Activated T-cell treated with anti-CD3 and anti-CD28 coated beads, Interleukin-2, amount 50 U/mL, for 1 hour (primary cell): Measurements from ENCODE around the gene CDK18.

ENCODE experiments used
- DNase-seq: peaks from one replicate; pipeline ENCODE4 v3.0.0-alpha.2; 2020

The CDK18 gene

DNA sequence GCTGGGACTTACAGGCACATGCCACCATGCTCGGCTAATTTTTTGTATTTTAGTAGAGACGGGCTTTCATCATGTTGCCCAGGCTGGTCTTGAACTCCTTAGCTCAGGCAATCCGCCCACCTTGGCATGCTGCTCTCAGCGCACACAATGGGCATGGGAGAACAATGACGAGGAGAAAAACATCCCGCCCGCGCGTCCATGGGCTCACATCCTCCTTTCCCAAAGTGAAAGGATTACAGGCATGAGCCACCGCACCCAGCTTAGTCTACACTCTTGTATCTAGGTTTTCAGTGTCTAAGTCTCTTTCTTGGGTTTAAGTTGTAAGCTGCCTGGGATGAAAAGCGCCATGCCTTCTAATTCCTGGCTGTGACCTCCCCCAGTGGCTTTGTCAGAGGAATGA, 37.9 kb downstream of the CDK18 start:
- no peak for DNase-seq

DNA sequence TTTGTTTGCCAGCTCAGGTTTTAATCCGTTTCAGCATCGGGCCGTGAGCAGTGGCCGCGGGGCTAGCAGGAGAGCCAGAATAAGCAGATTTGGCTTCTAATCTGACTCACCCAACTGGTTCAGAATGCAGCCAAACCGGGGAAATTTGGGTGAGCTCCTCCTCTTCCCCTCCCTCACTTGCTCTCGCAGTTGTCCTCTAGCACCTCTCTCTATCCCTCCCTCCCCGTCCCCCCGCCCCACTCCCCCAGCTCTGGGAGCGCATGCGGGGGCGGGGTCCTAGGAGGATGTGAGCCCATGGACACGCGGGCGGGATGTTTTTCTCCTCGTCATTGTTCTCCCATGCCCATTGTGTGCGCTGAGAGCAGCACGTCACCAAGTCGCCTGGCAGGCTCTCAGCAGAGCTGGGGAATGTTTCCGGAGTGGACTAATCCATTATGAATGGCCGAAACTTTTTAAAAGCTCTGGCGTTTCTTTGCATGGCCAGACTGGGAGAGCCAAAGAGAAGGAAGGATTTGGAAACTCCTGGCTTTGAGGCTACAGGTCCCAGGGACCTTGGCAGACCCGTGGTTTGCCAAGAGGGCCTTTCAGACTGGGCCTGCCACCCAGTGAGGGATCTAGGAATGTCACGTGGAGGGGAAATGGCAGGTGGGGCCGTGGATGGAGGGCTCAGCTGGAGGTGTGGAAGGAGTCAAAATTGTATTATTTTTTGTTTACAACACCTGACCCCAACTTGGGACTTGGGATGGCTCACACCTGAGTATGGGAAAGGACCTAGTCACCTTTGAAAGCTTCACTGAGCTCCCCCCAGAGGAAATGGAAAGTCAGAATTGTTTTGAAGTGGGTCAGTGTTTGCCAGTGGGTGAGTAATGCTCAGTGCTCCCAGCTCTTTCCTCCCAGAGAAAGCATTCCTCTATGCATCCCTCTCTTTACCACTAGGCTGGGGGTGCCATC, 39.2 kb downstream of the CDK18 start:
- no peak for DNase-seq

DNA sequence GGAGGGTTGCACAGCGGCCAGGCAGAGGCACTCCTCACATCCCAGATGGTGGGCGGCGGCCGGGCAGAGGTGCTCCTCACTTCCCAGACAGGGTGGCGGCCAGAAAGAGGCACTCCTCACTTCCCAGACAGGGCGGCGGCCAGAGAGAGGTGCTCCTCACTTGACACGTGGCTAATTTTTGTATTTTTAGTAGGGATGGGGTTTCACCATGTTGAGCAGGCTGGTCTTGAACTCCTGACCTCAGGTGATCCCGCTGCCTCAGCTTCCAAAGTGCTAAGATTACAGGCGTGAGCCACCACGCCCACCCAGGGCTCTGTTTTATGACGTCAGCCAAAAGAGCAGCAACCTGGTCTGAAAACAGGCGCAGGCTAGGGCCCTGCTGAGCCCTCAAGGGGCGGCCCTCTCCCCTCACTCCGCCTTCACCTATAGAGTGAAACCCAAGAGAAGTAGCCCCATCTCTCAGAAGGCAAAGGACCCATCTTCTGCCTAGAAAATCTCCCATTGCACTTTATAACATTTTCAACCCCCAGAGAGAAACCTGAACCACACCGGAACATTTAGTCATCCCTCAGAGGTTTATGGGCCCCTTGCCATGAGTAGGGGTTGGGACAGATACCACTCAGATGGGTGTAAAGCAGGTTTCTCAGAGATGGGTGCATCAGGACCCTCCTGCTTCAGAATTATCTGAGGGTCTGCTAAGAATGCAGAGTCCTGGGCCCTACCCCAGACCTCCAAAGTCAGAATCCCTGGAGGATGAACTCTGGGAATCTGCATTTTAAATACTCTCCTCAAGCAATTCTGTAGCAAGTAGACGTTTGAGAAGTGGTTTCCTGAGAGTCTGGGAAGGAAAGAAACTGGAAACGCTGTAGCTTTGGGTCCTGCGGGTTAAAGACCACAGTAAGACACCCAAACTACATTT, 40.8 kb downstream of the CDK18 start:
- DNase-seq = no peak

DNA sequence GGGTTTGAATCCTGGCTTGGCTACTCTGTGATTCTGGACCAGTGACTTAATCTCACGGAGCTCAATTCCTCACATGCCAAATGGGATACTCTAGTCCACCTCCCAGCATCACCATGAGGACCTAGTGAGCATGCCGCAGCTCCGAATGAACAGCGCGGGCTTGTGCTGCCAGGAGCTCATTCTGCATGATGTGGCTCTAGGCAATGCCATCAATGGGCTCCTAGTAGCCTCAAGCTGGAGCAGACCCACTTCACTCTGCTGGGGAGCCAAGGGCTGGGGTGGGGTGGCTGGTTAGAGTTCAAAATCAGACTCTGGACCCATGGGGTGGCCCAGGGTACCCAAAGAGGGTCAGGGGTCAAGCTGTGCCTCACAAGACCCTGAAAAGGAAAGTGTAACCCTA, 41.5 kb downstream of the CDK18 start:
- no peak for DNase-seq

DNA sequence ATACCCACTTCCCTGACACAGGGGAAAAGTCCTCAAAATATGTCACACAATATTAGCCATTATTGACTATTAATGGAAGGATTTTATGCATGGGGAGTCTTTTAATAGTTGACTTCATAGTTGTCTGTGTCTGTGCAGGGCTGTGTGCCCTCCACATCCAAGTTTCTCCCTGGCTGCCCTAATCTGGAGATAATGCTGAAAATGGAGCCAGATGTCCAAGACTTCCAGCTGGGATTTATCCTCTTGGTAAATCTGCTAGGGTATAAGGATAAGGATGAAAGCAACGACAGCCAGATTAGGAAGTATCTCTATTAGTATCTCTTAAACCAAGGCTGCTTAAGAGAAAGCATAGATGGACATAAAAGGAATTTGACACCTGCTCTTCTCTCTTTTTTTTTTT, 42.1 kb downstream of the CDK18 start:
- DNase-seq = no peak

DNA sequence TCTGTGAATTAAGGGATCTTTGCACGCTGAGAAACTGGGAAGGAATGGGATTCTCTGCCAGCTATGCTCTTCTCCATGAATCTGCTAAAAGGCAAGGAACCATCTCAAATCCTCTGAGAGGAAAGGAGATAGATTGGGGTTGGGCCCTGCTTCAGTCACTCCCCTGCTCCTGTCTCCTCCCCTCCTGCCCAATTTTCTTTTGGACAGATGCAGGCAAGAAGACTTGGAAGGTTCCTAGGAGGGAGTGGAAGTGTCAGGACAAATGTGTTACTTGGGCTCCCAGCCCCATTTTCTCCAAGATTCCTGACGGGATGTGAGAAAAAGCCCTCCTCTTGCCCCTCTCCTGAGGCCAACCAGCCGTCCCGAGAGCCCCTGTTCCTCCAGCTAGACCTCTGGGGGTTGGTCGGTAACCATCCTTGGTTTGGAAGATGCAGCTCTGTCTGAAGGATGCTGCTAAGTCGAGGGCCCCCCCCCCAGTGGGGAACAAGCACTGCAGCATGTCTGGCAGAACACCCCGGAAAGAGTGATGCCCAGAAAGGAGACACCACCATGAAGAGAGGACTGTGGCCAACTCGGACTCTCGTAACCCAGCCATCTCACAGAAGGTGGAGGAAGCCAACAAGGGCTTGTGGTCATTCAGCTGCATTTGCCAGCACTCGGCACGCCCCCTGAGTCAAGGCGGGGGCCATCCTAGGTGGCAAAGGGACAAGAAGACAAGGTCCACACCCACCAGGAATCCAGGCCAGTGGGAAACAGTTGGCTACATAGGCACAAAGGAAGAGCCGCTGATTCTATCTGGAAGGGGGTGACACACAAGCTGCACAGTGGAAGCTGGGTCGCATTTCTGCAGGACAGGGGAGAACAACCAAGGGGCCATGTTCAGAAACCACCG, 43.7 kb downstream of the CDK18 start:
- DNase-seq = no peak

DNA sequence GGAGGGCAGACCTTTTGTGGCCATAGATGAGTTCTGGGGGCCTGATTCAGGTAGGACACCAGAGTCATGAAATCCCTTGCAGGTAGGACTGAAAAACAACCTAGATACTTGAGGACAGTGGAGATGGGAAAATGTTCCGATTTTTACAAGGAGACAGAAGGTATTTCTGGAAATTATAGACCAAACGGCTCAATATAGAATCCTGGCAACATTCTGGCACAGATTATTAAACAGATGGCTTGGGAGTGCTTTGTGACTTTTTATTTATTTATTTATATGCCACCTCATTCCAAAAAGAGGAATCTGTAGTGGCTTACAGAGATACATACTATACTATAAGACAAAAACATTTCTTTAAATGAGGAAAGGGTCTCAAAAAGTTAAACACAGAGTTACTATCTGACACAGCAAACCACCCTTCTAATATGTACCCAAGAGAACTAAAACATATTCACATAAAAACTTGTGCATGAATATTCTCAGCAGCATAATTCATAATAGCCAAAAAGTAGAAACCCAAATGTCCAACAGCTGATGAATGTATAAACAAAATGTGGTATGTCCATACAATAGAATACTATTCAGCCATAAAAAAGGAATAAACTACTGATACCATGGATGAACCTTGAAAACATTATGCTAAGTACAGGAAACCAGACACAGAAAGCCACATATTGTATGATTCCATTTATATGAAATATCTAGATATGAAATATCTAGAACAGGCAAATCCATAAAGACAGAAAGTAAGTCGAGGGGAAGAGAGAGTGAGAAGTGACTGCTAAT, 49.8 kb downstream of the CDK18 start:
- DNase-seq = no peak

DNA sequence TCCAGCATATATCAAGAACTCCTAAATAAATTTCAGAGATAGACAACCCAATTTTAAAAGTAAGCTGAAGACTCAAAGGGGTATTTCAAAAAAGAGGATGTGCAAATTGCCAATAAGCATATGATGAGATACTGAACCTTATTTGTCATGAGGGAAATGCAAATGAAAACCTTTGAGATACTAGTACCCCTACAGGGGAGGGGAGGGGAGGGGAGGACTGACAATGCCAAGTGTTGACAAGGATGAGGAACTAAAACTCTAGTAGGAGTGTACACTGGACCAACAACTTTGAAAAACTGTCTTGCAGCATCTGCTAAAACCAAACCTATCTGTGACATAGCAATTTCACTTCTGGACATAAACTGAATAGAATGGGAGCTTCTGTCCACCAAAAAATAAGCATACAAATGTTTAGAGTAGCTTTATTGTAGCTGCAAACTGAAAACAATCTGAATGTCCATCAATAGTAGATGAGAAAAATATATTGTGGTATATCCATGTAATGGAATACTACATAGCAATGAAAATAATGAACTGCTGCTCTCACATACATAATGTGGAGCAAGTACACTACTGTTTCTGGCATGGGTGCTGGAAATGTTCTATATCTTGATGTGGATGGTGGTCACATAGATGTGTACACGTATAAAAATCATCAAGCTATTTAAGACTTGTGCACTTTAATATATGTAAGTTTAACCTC, 57.2 kb downstream of the CDK18 start:
- no peak for DNase-seq

DNA sequence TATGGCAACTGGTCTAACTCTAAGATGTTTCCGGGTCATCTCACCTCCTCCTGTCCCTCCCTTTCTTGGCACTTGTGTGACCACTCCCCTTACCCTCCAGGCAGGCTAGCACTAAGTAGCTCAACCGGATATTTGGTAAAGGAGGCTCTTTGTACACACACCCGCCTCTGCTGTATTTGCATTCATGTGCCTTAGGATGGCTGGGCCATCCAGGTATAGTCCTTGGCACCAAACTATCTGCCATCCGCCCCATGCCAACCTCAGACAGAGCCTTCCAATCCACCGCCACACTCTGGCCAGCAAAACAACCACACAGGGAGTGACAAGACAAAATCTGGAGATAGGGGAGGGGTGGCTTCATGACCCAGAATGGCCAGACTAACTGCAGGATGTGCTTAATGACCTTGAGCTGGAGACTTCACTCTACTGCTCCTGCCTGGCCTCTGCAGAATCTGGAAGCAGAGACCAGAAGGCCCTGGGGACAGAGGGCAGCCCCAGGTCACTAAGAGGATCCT, 59.5 kb downstream of the CDK18 start:
- DNase-seq = no peak

DNA sequence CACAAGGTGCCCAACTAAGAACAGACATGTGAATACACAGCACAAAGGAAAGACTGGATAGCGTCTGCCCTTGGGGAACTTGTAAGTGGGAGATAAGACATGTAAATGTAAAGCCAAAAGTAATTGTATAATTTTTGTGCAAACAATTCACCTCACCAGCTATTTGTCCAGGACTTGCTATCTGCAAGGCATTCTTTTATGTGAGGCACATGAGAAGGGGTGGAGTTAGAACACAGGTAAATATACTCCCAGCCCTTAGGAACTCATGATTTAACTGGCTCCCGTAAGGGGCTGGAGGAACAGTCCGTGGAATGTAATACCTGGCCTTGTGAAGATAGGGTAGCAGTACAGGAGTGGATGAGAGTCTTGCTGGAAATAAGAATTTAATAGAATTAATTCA, 61.3 kb downstream of the CDK18 start:
- no peak for DNase-seq

DNA sequence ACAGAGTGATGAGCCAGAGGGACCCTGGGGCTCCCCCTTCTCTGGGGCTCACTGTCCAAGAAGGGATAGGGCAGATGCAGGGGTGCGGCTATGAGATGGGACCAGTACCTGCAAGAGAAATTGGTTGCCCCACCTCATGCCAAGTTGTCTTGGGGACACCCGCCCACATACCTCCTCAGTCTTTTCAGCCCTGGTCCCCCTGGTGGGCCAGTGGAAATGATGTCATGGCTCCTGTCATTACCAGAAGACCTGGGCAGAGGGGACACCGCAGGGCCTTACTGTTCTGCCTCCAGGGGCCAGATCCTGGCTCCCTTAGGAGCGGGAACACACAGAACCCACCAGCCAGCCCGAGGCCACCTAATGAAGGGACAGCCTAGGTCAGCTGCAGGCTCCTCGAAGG, 63.2 kb downstream of the CDK18 start:
- no peak for DNase-seq

DNA sequence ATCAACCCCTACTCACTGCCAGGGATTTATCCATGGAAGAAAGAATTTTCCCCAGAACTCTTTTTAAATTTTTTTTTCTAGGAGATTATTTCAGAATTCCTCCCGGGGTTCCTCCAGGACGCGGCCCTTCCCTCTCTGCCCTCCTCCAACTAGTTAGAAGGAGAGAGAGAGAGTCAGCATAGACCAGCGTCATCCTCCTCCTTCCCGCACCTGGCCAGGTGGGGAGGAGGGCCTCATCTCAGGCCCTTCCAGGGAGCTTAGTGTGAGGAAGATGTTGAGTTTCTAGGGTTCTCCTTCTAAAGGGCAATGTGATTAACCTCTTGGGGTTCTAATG, 63.6 kb downstream of the CDK18 start:
- DNase-seq = no peak

DNA sequence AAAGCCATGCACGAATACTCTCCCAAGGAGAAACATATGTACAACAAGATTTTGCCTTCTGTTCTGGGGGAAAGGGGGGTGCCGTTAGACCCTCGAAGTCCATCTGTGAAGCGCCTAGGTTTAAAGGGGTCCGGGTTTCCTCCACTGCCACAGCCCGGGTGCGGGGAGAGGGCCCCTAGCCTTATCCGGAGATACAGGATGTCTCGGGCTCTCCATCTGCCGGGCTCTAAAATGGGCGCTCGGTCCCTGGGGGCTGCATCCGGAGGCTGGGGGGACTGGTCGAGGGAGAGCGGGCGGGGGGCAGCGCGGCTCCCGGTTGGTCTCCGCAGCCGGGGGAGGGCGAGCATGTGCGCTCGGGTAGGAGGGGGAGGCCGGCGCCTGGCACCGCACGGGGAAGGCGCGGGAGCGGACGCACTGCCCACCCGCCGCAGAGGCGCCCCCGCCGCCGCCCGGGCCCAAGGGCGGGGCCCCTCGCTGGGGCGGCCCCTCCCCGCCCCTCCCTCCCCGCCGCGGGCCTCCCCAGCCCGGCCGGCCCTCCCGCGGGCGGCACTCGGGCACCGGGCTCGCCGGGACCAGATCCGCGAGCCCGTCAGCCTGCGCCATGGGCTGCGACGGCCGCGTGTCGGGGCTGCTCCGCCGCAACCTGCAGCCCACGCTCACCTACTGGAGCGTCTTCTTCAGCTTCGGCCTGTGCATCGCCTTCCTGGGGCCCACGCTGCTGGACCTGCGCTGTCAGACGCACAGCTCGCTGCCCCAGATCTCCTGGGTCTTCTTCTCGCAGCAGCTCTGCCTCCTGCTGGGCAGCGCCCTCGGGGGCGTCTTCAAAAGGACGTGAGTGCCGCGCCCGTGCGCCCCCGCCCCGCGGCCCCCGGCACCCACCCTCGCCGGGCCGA, 64.2 kb downstream of the CDK18 start:
- DNase-seq = peak; percentile 28

DNA sequence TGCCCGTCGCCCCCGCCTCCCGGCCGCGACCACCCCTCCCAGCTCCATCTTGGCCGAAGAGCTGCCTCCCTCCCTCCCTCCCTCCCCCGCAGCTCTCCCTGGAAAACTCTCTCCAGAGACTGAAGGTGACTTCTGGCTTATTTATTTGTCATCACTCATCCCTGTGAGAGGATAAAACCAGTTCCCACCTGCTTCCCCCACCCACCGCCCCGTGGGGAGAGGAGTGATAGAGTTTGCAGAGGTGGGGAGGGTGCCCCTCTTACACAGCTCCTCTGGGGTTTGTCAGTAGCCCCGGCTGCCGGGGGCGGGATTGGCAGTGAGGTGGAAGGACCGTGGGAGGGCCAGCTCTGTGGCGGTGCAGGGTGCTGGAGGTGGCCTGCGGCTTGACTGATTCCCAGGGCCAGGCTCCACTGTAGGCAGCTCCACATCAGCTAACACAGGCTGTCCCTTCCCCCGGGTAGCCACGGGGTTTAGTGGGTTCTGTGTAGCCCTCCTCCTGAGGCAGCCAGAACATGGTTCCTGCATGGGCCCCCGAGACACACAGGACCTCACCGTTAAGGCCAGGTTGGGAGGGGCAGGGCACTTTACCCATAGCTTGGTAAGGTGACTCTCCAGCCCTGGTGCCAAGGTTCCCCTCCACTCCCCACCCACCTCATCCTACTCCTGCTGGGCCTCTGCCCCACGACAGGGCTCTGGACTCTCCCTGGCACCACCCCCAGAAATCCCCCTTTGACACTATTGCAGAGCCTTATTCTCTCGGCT, 65.1 kb downstream of the CDK18 start:
- DNase-seq = no peak

DNA sequence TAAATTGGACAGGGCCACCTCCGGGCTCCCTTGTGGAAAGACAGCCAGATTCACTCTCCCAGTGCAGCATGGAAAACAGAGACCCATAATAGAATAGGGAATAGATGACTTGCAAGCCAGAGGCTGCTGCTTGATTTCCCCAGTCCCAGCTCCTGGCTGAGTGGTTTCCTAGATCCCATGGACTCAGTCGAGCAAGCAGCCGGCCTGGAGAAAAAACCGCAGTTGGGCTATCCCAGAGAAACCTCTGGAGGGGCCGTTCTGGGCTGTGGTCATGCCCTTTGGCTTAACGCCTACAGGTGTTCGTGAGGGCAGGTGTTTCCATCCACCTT, 65.7 kb downstream of the CDK18 start:
- DNase-seq = no peak

DNA sequence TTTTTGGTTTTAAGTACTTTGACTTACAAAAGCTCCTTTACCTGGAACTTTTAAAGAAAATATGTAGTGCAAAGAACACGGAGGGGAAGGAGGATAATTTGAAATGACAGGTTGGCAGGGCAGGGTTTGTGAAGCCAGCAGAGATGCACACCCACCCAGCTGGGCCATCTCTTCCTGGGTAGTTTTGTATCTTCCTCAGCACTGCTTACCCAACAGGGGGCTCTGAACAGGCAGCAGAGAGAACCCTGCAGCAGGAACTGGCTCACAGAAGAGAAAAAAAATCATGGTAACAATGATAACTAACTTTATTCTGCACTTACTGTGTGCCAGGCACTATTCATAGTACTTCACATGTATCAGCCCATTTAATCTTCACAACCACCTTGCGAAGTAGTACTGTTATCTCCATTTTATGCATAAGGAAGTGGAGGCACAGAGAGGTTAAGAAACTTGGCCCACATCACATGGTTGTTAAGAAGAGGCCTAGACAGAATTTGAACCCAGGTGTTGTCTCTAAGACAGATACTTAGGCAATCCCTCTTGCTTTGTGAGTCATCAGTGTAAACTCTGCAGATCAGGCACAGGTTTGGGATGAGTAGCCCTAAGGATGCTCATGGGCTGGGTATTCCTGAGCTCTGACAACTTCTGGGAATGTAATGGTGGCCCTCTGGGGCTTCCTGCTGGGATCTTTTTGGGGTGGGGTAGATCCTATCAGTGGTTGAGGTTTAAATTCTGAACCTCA, 66.5 kb downstream of the CDK18 start:
- no peak for DNase-seq

DNA sequence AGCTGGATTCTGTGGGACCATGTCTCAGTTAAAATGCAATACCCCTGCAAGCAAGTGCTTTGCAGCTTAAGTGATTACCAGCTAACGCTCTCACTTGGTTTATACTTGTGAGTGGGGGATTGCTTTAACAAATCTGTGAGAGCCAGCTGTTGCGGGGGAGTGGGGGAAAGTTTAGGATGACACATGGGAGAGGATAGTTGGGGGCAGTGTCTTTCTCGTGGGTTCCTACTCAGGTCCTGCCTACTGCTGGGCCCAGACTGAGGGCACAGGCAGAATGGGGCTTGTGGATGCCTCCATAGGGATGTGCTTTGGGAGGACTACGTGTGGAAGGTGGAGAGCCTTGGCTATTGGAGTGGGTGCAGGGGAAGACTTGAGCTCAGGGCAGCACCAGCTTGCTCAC, 67.3 kb downstream of the CDK18 start:
- DNase-seq = no peak

DNA sequence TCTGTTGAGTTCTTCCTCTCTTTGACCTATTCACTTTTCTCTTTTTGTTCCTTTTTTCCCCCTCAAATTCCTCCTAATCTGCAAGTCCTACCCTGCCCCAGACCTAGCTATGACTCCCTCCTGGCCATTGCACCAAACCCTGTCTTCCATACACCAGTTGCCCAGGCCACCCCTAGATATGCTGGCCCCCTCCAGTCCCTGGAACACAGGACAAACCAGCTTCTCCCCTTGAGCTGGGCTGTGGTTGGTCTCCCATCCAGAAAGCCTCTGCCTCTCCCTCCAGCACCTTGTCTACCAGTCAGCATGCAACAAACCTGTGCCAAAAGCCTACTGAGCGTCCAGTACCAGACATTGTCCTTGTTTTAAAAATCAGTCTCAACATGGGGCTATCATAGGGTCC, 68.0 kb downstream of the CDK18 start:
- no peak for DNase-seq
